Measurements from ENCODE around the gene FBXO31. TPM values are rescaled to one million over a fixed set of nuclear protein-coding genes. Genes with fewer than 3 reads are reported as not detected.

The FBXO31 gene
- total and polyA plus RNA-seq, 2 of the 13 experiments (the other 11 are each of a cell fraction or from before 2014, with no cell fraction given), result 92.4 to 101 TPM

DNA sequence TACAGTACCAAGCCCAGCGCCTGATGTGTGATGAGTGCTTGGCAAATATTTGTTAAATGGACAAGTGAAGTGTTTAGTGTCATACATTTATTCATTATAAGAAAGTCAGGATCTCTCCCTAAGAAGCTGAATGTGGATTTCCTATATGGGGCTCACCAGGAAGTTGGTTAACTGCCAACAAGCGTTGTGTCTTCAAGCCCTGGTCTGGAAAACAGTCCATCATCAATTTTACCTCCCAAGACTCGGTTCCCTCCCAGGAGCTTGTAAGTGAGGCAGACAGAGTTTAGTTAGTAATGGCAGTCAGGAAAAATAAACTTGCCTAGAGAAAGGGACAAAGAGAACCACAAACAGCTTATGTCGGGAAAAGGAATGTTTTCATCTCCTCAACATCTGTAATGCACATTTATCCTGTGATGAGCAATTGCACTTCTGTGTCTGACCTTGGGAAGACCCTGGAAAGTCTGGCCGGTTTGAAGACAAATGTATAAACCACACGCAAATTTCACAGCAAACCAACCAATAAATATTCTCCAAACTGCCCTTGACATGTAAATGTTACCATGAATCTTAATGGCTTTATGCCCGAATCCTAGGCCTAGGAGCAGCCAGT, 94.7 kb downstream of the FBXO31 start:
- H3K9ac ChIP-seq (ENCODE audit: insufficient read depth, low read depth, low read length), result no peak overlapping the region
- no peaks in the 10 kb centered on the region for H3K79me2 ChIP-seq (ENCODE audit: insufficient read depth, low read length)
- H2AFZ ChIP-seq (ENCODE audit: low read length), result no peak overlapping the region
- H3K4me1 ChIP-seq (ENCODE audit: insufficient read depth, low read length), result no peaks in the 10 kb centered on the region
- in situ Hi-C loops (cut with HindIII; ENCODE audit: extremely low pct_ligation_motif_present, low pct_unique_long_range_greater_than_20kb) (no loop called here), intact Hi-C loops (cut with micrococcal nuclease; ENCODE audit: unreplicated experiment) (no loop called here)
- no TSS peak for BruUV-seq (replicated peaks)
- TF ChIP-seq AGO1 (IDR thresholded peaks at IDR 0.05; ENCODE audit: low read depth, low read length, poor library complexity, severe bottlenecking), result no peak
- TF ChIP-seq ZFP62 (CRISPR knock-in tag; IDR thresholded peaks at IDR 0.05), result no peak
- TF ChIP-seq, protein P1, sequence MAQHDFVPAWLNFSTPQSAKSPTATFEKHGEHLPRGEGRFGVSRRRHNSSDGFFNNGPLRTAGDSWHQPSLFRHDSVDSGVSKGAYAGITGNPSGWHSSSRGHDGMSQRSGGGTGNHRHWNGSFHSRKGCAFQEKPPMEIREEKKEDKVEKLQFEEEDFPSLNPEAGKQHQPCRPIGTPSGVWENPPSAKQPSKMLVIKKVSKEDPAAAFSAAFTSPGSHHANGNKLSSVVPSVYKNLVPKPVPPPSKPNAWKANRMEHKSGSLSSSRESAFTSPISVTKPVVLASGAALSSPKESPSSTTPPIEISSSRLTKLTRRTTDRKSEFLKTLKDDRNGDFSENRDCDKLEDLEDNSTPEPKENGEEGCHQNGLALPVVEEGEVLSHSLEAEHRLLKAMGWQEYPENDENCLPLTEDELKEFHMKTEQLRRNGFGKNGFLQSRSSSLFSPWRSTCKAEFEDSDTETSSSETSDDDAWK (CRISPR knock-in tag; IDR thresholded peaks at IDR 0.05), result no peak
- TF ChIP-seq TMF1 (CRISPR knock-in tag; IDR thresholded peaks at IDR 0.05; ENCODE audit: low read depth), result no peak
- TF ChIP-seq HNRNPH1 (optimal IDR thresholded peaks at IDR 0.05; ENCODE audit: low read depth, low read length), result no peak
- TF ChIP-seq, protein P2, sequence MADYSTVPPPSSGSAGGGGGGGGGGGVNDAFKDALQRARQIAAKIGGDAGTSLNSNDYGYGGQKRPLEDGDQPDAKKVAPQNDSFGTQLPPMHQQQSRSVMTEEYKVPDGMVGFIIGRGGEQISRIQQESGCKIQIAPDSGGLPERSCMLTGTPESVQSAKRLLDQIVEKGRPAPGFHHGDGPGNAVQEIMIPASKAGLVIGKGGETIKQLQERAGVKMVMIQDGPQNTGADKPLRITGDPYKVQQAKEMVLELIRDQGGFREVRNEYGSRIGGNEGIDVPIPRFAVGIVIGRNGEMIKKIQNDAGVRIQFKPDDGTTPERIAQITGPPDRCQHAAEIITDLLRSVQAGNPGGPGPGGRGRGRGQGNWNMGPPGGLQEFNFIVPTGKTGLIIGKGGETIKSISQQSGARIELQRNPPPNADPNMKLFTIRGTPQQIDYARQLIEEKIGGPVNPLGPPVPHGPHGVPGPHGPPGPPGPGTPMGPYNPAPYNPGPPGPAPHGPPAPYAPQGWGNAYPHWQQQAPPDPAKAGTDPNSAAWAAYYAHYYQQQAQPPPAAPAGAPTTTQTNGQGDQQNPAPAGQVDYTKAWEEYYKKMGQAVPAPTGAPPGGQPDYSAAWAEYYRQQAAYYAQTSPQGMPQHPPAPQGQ (CRISPR knock-in tag; IDR thresholded peaks at IDR 0.05; ENCODE audit: borderline replicate concordance), result no peak
- TF ChIP-seq ZNF777 (CRISPR knock-in tag; IDR thresholded peaks at IDR 0.05), result no peak
- TF ChIP-seq GLI4 (CRISPR knock-in tag; IDR thresholded peaks at IDR 0.05; ENCODE audit: borderline replicate concordance), result no peak
- TF ChIP-seq ZNF530 (CRISPR knock-in tag; IDR thresholded peaks at IDR 0.05; ENCODE audit: low read depth), result no peak
- TF ChIP-seq, protein P3, sequence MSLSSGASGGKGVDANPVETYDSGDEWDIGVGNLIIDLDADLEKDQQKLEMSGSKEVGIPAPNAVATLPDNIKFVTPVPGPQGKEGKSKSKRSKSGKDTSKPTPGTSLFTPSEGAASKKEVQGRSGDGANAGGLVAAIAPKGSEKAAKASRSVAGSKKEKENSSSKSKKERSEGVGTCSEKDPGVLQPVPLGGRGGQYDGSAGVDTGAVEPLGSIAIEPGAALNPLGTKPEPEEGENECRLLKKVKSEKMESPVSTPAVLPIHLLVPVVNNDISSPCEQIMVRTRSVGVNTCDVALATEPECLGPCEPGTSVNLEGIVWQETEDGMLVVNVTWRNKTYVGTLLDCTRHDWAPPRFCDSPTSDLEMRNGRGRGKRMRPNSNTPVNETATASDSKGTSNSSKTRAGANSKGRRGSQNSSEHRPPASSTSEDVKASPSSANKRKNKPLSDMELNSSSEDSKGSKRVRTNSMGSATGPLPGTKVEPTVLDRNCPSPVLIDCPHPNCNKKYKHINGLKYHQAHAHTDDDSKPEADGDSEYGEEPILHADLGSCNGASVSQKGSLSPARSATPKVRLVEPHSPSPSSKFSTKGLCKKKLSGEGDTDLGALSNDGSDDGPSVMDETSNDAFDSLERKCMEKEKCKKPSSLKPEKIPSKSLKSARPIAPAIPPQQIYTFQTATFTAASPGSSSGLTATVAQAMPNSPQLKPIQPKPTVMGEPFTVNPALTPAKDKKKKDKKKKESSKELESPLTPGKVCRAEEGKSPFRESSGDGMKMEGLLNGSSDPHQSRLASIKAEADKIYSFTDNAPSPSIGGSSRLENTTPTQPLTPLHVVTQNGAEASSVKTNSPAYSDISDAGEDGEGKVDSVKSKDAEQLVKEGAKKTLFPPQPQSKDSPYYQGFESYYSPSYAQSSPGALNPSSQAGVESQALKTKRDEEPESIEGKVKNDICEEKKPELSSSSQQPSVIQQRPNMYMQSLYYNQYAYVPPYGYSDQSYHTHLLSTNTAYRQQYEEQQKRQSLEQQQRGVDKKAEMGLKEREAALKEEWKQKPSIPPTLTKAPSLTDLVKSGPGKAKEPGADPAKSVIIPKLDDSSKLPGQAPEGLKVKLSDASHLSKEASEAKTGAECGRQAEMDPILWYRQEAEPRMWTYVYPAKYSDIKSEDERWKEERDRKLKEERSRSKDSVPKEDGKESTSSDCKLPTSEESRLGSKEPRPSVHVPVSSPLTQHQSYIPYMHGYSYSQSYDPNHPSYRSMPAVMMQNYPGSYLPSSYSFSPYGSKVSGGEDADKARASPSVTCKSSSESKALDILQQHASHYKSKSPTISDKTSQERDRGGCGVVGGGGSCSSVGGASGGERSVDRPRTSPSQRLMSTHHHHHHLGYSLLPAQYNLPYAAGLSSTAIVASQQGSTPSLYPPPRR (CRISPR knock-in tag; IDR thresholded peaks at IDR 0.05; ENCODE audit: borderline replicate concordance), result no peak
- CTCF ChIA-PET (ENCODE audit: low intra/inter-chr PET ratio, low total read pairs), result no interaction called here
- no peak overlapping the region for H3K4me2 ChIP-seq (ENCODE audit: low read depth, low read length)
- no peaks in the 10 kb centered on the region for H3K36me3 ChIP-seq (replicated peaks in 1 of 2; ENCODE audit: control insufficient read depth in 1 of 2, insufficient read depth in 2 of 2, low read length in 2 of 2)
- H3K9me3 ChIP-seq (ENCODE audit: low read length), result no peaks in the 10 kb centered on the region
- H3K4me3 ChIP-seq (replicated peaks in 1 of 3; ENCODE audit: insufficient read depth in 1 of 3, low read depth in 2 of 3, low read length in 3 of 3), result no peak overlapping the region
- H3K27me3 ChIP-seq (ENCODE audit: control insufficient read depth in 1 of 2, insufficient read depth in 2 of 2, low read length in 2 of 2), result no peaks in the 10 kb centered on the region
- 87% methylated on average over 7 of the region's 7 CpGs for WGBS (ENCODE audit: low lambda C conversion rate)
- POLR2A ChIA-PET, result no interaction called here
- no peaks in the 10 kb centered on the region for H4K20me1 ChIP-seq (ENCODE audit: insufficient read depth, low read length)
- ATAC-seq (no peak), DNase-seq (ENCODE audit: low spot score) (no peak), FAIRE-seq (no peak)
- no peak overlapping the region for H3K27ac ChIP-seq (ENCODE audit: extremely low read length, insufficient read depth, low read length)

All from HepG2 (cell line).